ENCODE data around the gene MIS18BP1. TPM values are rescaled to one million over a fixed set of nuclear protein-coding genes. Genes with fewer than 3 reads are reported as not detected.
"Not testable (repeated sequence)": the region's sequence is repeated elsewhere in the genome, so short reads cannot be mapped to it uniquely, and the experiment has no call there.

The MIS18BP1 gene
- total RNA-seq, 2 experiments from 2014 or later = 20.1 to 20.3 TPM

- no peaks in the 10 kb centered on the region for H3K4me1 Mint-ChIP-seq (ENCODE audit: low read depth)
- no peaks in the 10 kb centered on the region for H3K27me3 Mint-ChIP-seq
- no peak for TF ChIP-seq CTCF (IDR thresholded peaks at IDR 0.05)
- Histone ChIP-seq H3K27me3 (ENCODE audit: control insufficient read depth in 1 of 2, insufficient read depth in 2 of 2, low read length in 2 of 2) (no peaks in the 10 kb centered on the region), H3K36me3 (ENCODE audit: insufficient read depth, low read length) (peaks cover 33% of the 10 kb centered on the region), H3K27ac (ENCODE audit: low read depth in 1 of 2, low read length in 2 of 2) (no peak overlapping the region), H3K4me1 (ENCODE audit: insufficient read depth, low read length) (no peaks in the 10 kb centered on the region), H3K9me3 (ENCODE audit: control insufficient read depth in 1 of 2, insufficient read depth in 1 of 2, low read length in 2 of 2) (no peaks in the 10 kb centered on the region), H3K4me3 (ENCODE audit: low read length) (no peak overlapping the region)
- H3K36me3 Mint-ChIP-seq (ENCODE audit: low read depth) = peaks cover 78% of the 10 kb centered on the region
- ChIA-PET POLR2A (no interaction called here), CTCF (no interaction called here)
- intact Hi-C loops (cut with DNase I, micrococcal nuclease) = no loop called here
- H3K27ac Mint-ChIP-seq = no peak overlapping the region
- no peak overlapping the region for H3K4me3 Mint-ChIP-seq
- no peaks in the 10 kb centered on the region for H3K9me3 Mint-ChIP-seq
- DNase-seq (no peak), ATAC-seq (ENCODE audit: poor library complexity) (no peak)
Measured at GRCh38 chr14:45222485-45223262, 30.3 kb downstream of the MIS18BP1 start.

DNA sequence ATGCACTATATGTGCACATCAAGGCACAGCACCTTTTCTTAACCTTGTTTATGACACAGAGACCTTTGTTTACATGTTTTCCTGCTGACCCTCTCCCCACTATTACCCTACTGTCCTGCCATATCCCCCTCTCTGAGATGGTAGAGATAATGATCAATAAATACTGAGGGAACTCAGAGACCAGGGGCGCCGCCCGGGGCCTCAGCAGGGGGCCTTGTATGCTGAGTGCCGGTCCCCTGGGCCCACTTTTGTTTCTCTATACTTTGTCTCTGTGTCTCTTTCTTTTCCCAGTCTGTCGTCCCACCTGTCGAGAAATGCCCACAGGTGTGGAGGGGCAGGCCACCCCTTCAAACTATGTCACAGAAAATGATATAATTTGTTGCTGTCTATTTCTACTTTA is 38.7 kb downstream of the MIS18BP1 start:
- H3K9me3 ChIP-seq (ENCODE audit: control insufficient read depth in 1 of 2, insufficient read depth in 1 of 2, low read length in 2 of 2); H3K4me1 ChIP-seq (ENCODE audit: insufficient read depth, low read length); H3K4me3 ChIP-seq (ENCODE audit: low read length); CTCF ChIA-PET; H3K9me3 Mint-ChIP-seq; H3K27me3 Mint-ChIP-seq; intact Hi-C loops (cut with DNase I, micrococcal nuclease); DNase-seq; H3K27me3 ChIP-seq (ENCODE audit: control insufficient read depth in 1 of 2, insufficient read depth in 2 of 2, low read length in 2 of 2); H3K4me3 Mint-ChIP-seq; POLR2A ChIA-PET; H3K27ac Mint-ChIP-seq; ATAC-seq (ENCODE audit: poor library complexity); H3K27ac ChIP-seq (ENCODE audit: low read depth in 1 of 2, low read length in 2 of 2); H3K4me1 Mint-ChIP-seq (ENCODE audit: low read depth): not testable (repeated sequence)
- peaks cover 74% of the 10 kb centered on the region for H3K36me3 Mint-ChIP-seq (ENCODE audit: low read depth)
- H3K36me3 ChIP-seq (ENCODE audit: insufficient read depth, low read length) = peaks cover 54% of the 10 kb centered on the region

DNA sequence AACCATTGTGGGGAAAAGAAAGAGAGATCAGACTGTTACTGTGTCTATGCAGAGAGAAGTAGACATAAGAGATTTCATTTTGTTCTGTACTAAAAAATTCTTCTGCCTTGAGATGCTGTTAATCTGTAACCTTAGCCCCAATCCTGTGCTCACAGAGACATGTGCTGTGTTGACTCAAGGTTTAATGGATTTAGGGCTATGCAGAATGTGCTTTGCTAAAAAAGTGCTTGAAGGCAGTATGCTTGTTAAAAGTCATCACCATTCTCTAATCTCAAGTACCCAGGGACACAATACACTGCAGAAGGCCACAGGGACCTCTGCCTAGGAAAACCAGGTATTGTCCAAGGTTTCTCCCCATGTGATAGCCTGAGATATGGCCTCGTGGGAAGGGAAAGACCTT is 39.3 kb downstream of the MIS18BP1 start:
- H3K36me3 ChIP-seq (ENCODE audit: insufficient read depth, low read length) = peaks cover 50% of the 10 kb centered on the region
- H3K36me3 Mint-ChIP-seq (ENCODE audit: low read depth) = peaks cover 75% of the 10 kb centered on the region
- not testable (repeated sequence) for H3K27ac Mint-ChIP-seq

GRCh38 chr14:45212231-45212630 is 40.8 kb downstream of the MIS18BP1 start:
- CTCF ChIA-PET = no interaction called here
- peaks cover 65% of the 10 kb centered on the region for H3K36me3 Mint-ChIP-seq (ENCODE audit: low read depth)
- H3K27ac ChIP-seq (ENCODE audit: low read depth in 1 of 2, low read length in 2 of 2) = no peak overlapping the region

More for the DNA sequence above, 39.3 kb downstream of the MIS18BP1 start:
- DNase-seq; H3K4me1 Mint-ChIP-seq (ENCODE audit: low read depth); H3K9me3 ChIP-seq (ENCODE audit: control insufficient read depth in 1 of 2, insufficient read depth in 1 of 2, low read length in 2 of 2); CTCF ChIA-PET; H3K9me3 Mint-ChIP-seq; ATAC-seq (ENCODE audit: poor library complexity); H3K4me3 Mint-ChIP-seq; H3K27ac ChIP-seq (ENCODE audit: low read depth in 1 of 2, low read length in 2 of 2); H3K27me3 ChIP-seq (ENCODE audit: control insufficient read depth in 1 of 2, insufficient read depth in 2 of 2, low read length in 2 of 2); intact Hi-C loops (cut with DNase I, micrococcal nuclease); H3K4me1 ChIP-seq (ENCODE audit: insufficient read depth, low read length); H3K4me3 ChIP-seq (ENCODE audit: low read length); H3K27me3 Mint-ChIP-seq; POLR2A ChIA-PET: not testable (repeated sequence)

More at GRCh38 chr14:45212231-45212630, 40.8 kb downstream of the MIS18BP1 start:
- no peaks in the 10 kb centered on the region for H3K9me3 ChIP-seq (ENCODE audit: control insufficient read depth in 1 of 2, insufficient read depth in 1 of 2, low read length in 2 of 2)
- no peaks in the 10 kb centered on the region for H3K27me3 ChIP-seq (ENCODE audit: control insufficient read depth in 1 of 2, insufficient read depth in 2 of 2, low read length in 2 of 2)
- POLR2A ChIA-PET = no interaction called here
- no peaks in the 10 kb centered on the region for H3K4me1 Mint-ChIP-seq (ENCODE audit: low read depth)
- no peaks in the 10 kb centered on the region for H3K9me3 Mint-ChIP-seq
- ATAC-seq (ENCODE audit: poor library complexity) (no peak), DNase-seq (no peak)
- intact Hi-C loops (cut with DNase I, micrococcal nuclease) = no loop called here
- H3K4me1 ChIP-seq (ENCODE audit: insufficient read depth, low read length) = no peaks in the 10 kb centered on the region
- H3K36me3 ChIP-seq (ENCODE audit: insufficient read depth, low read length) = peaks cover 42% of the 10 kb centered on the region
- H3K4me3 ChIP-seq (ENCODE audit: low read length) = no peak overlapping the region
- no peak for TF ChIP-seq CTCF (IDR thresholded peaks at IDR 0.05)
- no peaks in the 10 kb centered on the region for H3K27me3 Mint-ChIP-seq
- no peak overlapping the region for H3K4me3 Mint-ChIP-seq
- no peak overlapping the region for H3K27ac Mint-ChIP-seq

All from CD4-positive, alpha-beta T cell (primary cell).